K562 (cell line): ENCODE data around the gene NRIP2. TPM values are rescaled to one million over a fixed set of nuclear protein-coding genes. Genes with fewer than 3 reads are reported as not detected.

Experiments
- ATAC-seq: fragments of 200-7000 bp; cut with Tn5 transposase; 3 replicates; pipeline ENCODE4 v1.9.1; 2020; ENCODE audit warnings: moderate library complexity
- BruUV-seq: library from RNA; stranded (reverse); fragments of 400-500 nt; replicated peaks from 2 replicates; lab custom pipeline; 2021; lab: Mats Ljungman, UMichigan
- CTCF ChIA-PET: fragments of 300-600 bp; formaldehyde crosslinking; extraction: SDS; loops from one replicate; lab custom pipeline; 2021; ENCODE audit warnings: low intra/inter-chr PET ratio; lab: Yijun Ruan, JAX
- POLR2A ChIA-PET: fragments of 300-600, 350-650 bp; sonication (Branson Sonifier 250); formaldehyde crosslinking; extraction: SDS; loops from one replicate; lab custom pipeline; 2021; ENCODE audit warnings: antibody characterized with exemption, inconsistent platforms; lab: Yijun Ruan, JAX
- DNase-seq, 4 experiments: peaks; one replicate each; pipeline versions ENCODE4 v3.0.0 to v3.0.0-alpha.2; 2011 to 2018; ENCODE audit warnings: low spot score in 3 of 4, mixed read lengths in 3 of 4; ENCODE audit errors: extremely low read depth in 1 of 4
- FAIRE-seq: peaks from 2 replicates; lab custom pipeline; 2011; peaks lifted over from hg19 to GRCh38; lab: Jason Lieb, UNC
- H2AFZ ChIP-seq: 2 replicates; pipeline ENCODE4 v1.6.0; 2011; ENCODE audit warnings: low read depth, low read length, control low read depth, inconsistent platforms
- H3K27ac ChIP-seq: fragments of 200-600 bp; 3 replicates; pipeline ENCODE4 v1.8.0; 2011; ENCODE audit warnings: low read depth, mild to moderate bottlenecking, control low read depth, inconsistent platforms, low read length, moderate library complexity, mixed read lengths; ENCODE audit errors: extremely low read depth
- H3K27me3 ChIP-seq, 2 experiments: fragments of 300-600 bp in 1 of 2; 2 replicates in 1 of 2; 3 replicates in 1 of 2; pipeline versions ENCODE4 v1.6.0 to v1.8.0; 2011; ENCODE audit warnings: inconsistent platforms in 2 of 2, low read length in 2 of 2, mild to moderate bottlenecking in 1 of 2, mixed read lengths in 1 of 2, moderate library complexity in 1 of 2; ENCODE audit not compliant: control insufficient read depth in 2 of 2, insufficient read depth in 2 of 2
- H3K36me3 ChIP-seq: fragments of 300-600 bp; 3 replicates; pipeline ENCODE4 v1.8.0; 2011; ENCODE audit warnings: mild to moderate bottlenecking, low read length, inconsistent platforms; ENCODE audit not compliant: control insufficient read depth, insufficient read depth
- H3K4me1 ChIP-seq, 2 experiments: fragments of 200-600 bp in 1 of 2; replicated peaks in 1 of 2; 2 replicates in 1 of 2; 3 replicates in 1 of 2; pipeline versions ENCODE4 v1.5.1 to v1.8.0; 2011; ENCODE audit warnings: inconsistent platforms in 2 of 2, low read length in 2 of 2, mild to moderate bottlenecking in 1 of 2, mixed read lengths in 1 of 2, moderate library complexity in 1 of 2; ENCODE audit not compliant: control insufficient read depth in 2 of 2, insufficient read depth in 2 of 2
- H3K4me2 ChIP-seq: 2 replicates; pipeline ENCODE4 v1.6.1; 2011; ENCODE audit warnings: low read length, control low read depth, inconsistent platforms, mixed read lengths; ENCODE audit not compliant: insufficient read depth
- H3K4me3 ChIP-seq: fragments of 200-600 bp; sonication (generic), shearing (Covaris generic); 2 replicates; pipeline ENCODE4 v1.5.1; 2016; ENCODE audit warnings: control low read depth, inconsistent platforms
- H3K79me2 ChIP-seq: fragments of 200-600 bp; 3 replicates; pipeline ENCODE4 v1.8.0; 2011; ENCODE audit warnings: low read length, inconsistent platforms; ENCODE audit not compliant: control insufficient read depth, insufficient read depth
- H3K9ac ChIP-seq, 2 experiments: 2 replicates each; pipeline versions ENCODE4 v1.6.0 to v1.6.1; 2011; ENCODE audit warnings: low read depth in 2 of 2, low read length in 2 of 2, control low read depth in 1 of 2, inconsistent platforms in 1 of 2, mild to moderate bottlenecking in 1 of 2, mixed read lengths in 1 of 2; ENCODE audit not compliant: insufficient read depth in 1 of 2
- H3K9me1 ChIP-seq: one replicate; pipeline ENCODE4 v1.6.0; 2011; ENCODE audit warnings: inconsistent platforms, mild to moderate bottlenecking, low read length, moderate library complexity; ENCODE audit not compliant: control insufficient read depth, insufficient read depth
- H3K9me3 ChIP-seq: replicated peaks from 2 replicates; pipeline ENCODE4 v1.5.1; 2011; ENCODE audit warnings: low read depth, low read length, inconsistent platforms; ENCODE audit not compliant: control insufficient read depth, insufficient read depth
- H4K20me1 ChIP-seq: replicated peaks from 2 replicates; pipeline ENCODE4 v1.6.1; 2011; ENCODE audit warnings: low read length, inconsistent platforms, mixed read lengths; ENCODE audit not compliant: control insufficient read depth, insufficient read depth
- LEF1 ChIP-seq: fragments of 450-650 bp; IDR thresholded peaks from 2 replicates; pipeline ENCODE4 v1.6.1; 2016; ENCODE audit warnings: mild to moderate bottlenecking
- MAFK ChIP-seq: IDR thresholded peaks from 2 replicates; pipeline ENCODE4 v1.6.1; 2011; ENCODE audit warnings: low read length, improper control_type of control experiment
- MCM2 ChIP-seq: fragments of 450-650 bp; IDR thresholded peaks from 2 replicates; pipeline ENCODE4 v1.6.1; 2017; ENCODE audit warnings: low read depth, mild to moderate bottlenecking
- PHF20 ChIP-seq: fragments of 450-650 bp; IDR thresholded peaks from 2 replicates; pipeline ENCODE4 v1.6.1; 2018; ENCODE audit not compliant: partially characterized antibody
- RFX1 ChIP-seq: fragments of 450-650 bp; IDR thresholded peaks from 2 replicates; pipeline ENCODE4 v1.6.1; 2016; ENCODE audit warnings: mild to moderate bottlenecking, moderate library complexity
- WHSC1 ChIP-seq: IDR thresholded peaks from one replicate; pipeline ENCODE4 v1.6.1; 2012; ENCODE audit warnings: low read length, control low read depth, inconsistent platforms
- ZBTB33 ChIP-seq: sonication (generic); formaldehyde crosslinking; IDR thresholded peaks from 2 replicates; pipeline ENCODE4 v1.8.1; 2023; ENCODE audit warnings: mild to moderate bottlenecking, missing genetic modification reagents
- ZBTB9 ChIP-seq: fragments of 450-650 bp; formaldehyde crosslinking; IDR thresholded peaks from 2 replicates; pipeline ENCODE4 v1.4.0; 2020; ENCODE audit warnings: mild to moderate bottlenecking, moderate library complexity
- ZFP91 ChIP-seq: sonication (generic); formaldehyde crosslinking; IDR thresholded peaks from 2 replicates; pipeline ENCODE4 v1.8.0; 2022; ENCODE audit warnings: mild to moderate bottlenecking, missing genetic modification reagents
- WGBS: fragments of 100-300 bp; shearing (Covaris generic); methylation state at CpG from one replicate; pipeline ENCODE4 v1.1.6; 2016; ENCODE audit warnings: low coverage, mixed read lengths; ENCODE audit not compliant: insufficient coverage; ENCODE audit errors: missing lambda C conversion rate; 5-methylcytosine and 5-hydroxymethylcytosine counted together
- in situ Hi-C: fragments of 300-500 bp; cut with MboI; formaldehyde crosslinking; loops from 4 replicates; pipeline ENCODE4 v1.15.0; 2018; ENCODE audit warnings: inconsistent platforms, mixed read lengths
- intact Hi-C: fragments of 100-400 bp; cut with micrococcal nuclease; formaldehyde crosslinking; loops from 2 replicates; pipeline ENCODE4 v1.14.2; 2022
- polyA plus RNA-seq, 8 experiments: library from polyadenylated mRNA; depleted of rRNA in 4 of 8; stranded (reverse) in 5 of 8; unstranded in 3 of 8; fragments of >200 nt; fragmentation: Nextera tagmentation in 2 of 8; fragmentation: Illumina TruSeq in 1 of 8; extraction: Ambion mirVana in 2 of 8; extraction: Trizol in 1 of 8; gene quantifications; 2 replicates each; pipeline versions ENCODE4 v1.2.1 to v1.2.3, GENCODE V29; 2011 to 2014; ENCODE audit warnings: inconsistent platforms in 1 of 8, missing spikeins in 1 of 8
- total RNA-seq, 7 experiments: library from RNA; depleted of rRNA in 6 of 7; stranded (reverse); fragments of >200 nt in 6 of 7; fragmentation: Illumina TruSeq in 2 of 7; extraction: Trizol in 2 of 7; gene quantifications; 2 replicates each; pipeline versions ENCODE4 v1.2.1 to v1.2.3, GENCODE V29; 2011 to 2021; ENCODE audit warnings: low replicate concordance in 1 of 7

Gene NRIP2
- total and polyA plus RNA-seq, 9 of the 15 experiments (the other 6 are each of a cell fraction or from before 2014, with no cell fraction given), result 0.07 to 0.10 TPM; not detected in 7

GRCh38 chr12:2857021-2857431 is 22.2 kb upstream of the NRIP2 start, which contains the start of gene TEX52:
TEX52 (minus strand) TSS chr12:2857039; CDS start chr12:2857026, 13 bp downstream.
- H3K27me3 ChIP-seq, result no peaks in the 10 kb centered on the region
- ChIA-PET POLR2A (interaction anchor here (1.1 kb wide), 1 partner anchor 10 kb away, joined by 3 read pairs; no protein-coding TSS in a partner anchor), CTCF (no interaction called here)
- no peak within 1 kb of the TSS for H3K4me3 ChIP-seq
- no peak within 1 kb of the TSS for H3K27ac ChIP-seq
- DNase-seq, result no peak
- no peak within 1 kb of the TSS for H3K4me2 ChIP-seq
- no peak for ATAC-seq
- no peak within 1 kb of the TSS for H3K9ac ChIP-seq
- H3K36me3 ChIP-seq, result peaks cover 32% of the 10 kb centered on the region; the same call in 1 of the 3 replicates
- H3K4me1 ChIP-seq, result peaks cover 0 to 4% of the 10 kb centered on the region in 2 experiments; a peak in 1 of 5 replicates
- no peaks in the 10 kb centered on the region for H3K9me3 ChIP-seq
- no peaks in the 10 kb centered on the region for H4K20me1 ChIP-seq
- FAIRE-seq, result no peak
- H3K79me2 ChIP-seq, result no peaks in the 10 kb centered on the region
- in situ Hi-C loops, result no loop called here
- H2AFZ ChIP-seq, result no peak within 1 kb of the TSS
- WGBS, result 40% methylated on average over 1 of the region's 3 CpGs
- peak; percentile 54 for TF ChIP-seq RFX1
- TF ChIP-seq PHF20, result no peak
- no peak for TF ChIP-seq MCM2
- no peak for TF ChIP-seq LEF1
- intact Hi-C loops, result no loop called here
- no peaks in the 10 kb centered on the region for H3K9me1 ChIP-seq
- BruUV-seq, result no TSS peak

- no peaks in the 10 kb centered on the region for H3K9me1 ChIP-seq
- POLR2A ChIA-PET, result interaction anchor here (0.5 kb wide), 1 partner anchor 349 kb away, joined by 3 read pairs; no protein-coding TSS in a partner anchor
- H3K9me3 ChIP-seq, result no peaks in the 10 kb centered on the region
- no peak overlapping the region for H3K4me3 ChIP-seq
- no peaks in the 10 kb centered on the region for H3K27me3 ChIP-seq
- H3K79me2 ChIP-seq, result no peaks in the 10 kb centered on the region
- H4K20me1 ChIP-seq, result no peaks in the 10 kb centered on the region
- FAIRE-seq (no peak), DNase-seq (no peak), ATAC-seq (no peak)
- intact Hi-C loops (no loop called here), in situ Hi-C loops (no loop called here)
- CTCF ChIA-PET, result no interaction called here
- no peak overlapping the region for H3K9ac ChIP-seq
- H3K4me1 ChIP-seq, result peaks cover 0 to 4% of the 10 kb centered on the region in 2 experiments; a peak in 1 of 5 replicates
- no peak overlapping the region for H3K4me2 ChIP-seq
- 51% methylated on average over 2 of the region's 3 CpGs for WGBS
- BruUV-seq, result no TSS peak
- peaks cover 27% of the 10 kb centered on the region; the same call in 1 of the 3 replicates for H3K36me3 ChIP-seq
- no peak overlapping the region for H3K27ac ChIP-seq
- no peak overlapping the region for H2AFZ ChIP-seq
- TF ChIP-seq ZBTB33 (CRISPR knock-in tag) (no peak), ZBTB9 (CRISPR knock-in tag) (no peak), MAFK (no peak), WHSC1 (no peak), ZFP91 (CRISPR knock-in tag) (no peak)
Observed at GRCh38 chr12:2856051-2856450, 21.2 kb upstream of the NRIP2 start.
